Thymus (tissue), 11 donors: ENCODE data around the gene MCM8. TPM values are rescaled to one million over a fixed set of nuclear protein-coding genes. Genes with fewer than 3 reads are reported as not detected.
A peak's percentile ranks its signal among the peaks of the same experiment; 100 is the strongest.

Source experiments
- DNase-seq, 9 donors: peaks; one replicate each; pipeline ENCODE4 v3.0.0-alpha.2; 2013; ENCODE audit warnings: low spot score in 9 of 9, low read depth in 6 of 9, missing footprints in 1 of 9
- H3K27ac ChIP-seq, 2 donors: one replicate each; pipeline ENCODE4 v1.5.1; 2013; ENCODE audit warnings: control low read depth in 1 of 2, low read depth in 1 of 2, low read length in 1 of 2, mild to moderate bottlenecking in 1 of 2, moderate library complexity in 1 of 2
- H3K27me3 ChIP-seq, 2 donors: one replicate each; pipeline ENCODE4 v1.5.1; 2013; ENCODE audit warnings: low read length in 1 of 2; ENCODE audit not compliant: control insufficient read depth in 2 of 2, insufficient read depth in 1 of 2
- H3K36me3 ChIP-seq, 2 donors: one replicate each; pipeline ENCODE4 v1.5.1; 2013; ENCODE audit warnings: low read length in 1 of 2, mild to moderate bottlenecking in 1 of 2, moderate library complexity in 1 of 2; ENCODE audit not compliant: control insufficient read depth in 2 of 2, insufficient read depth in 2 of 2
- H3K4me1 ChIP-seq, 2 donors: one replicate each; pipeline ENCODE4 v1.5.1; 2013; ENCODE audit warnings: low read length in 2 of 2; ENCODE audit not compliant: control insufficient read depth in 2 of 2, insufficient read depth in 2 of 2
- H3K4me3 ChIP-seq, 2 donors: one replicate each; pipeline ENCODE4 v1.5.1; 2013; ENCODE audit warnings: low read length in 2 of 2, control low read depth in 1 of 2, mild to moderate bottlenecking in 1 of 2
- H3K9me3 ChIP-seq, 2 donors: one replicate each; pipeline ENCODE4 v1.5.1; 2013; ENCODE audit warnings: low read length in 1 of 2, mild to moderate bottlenecking in 1 of 2; ENCODE audit not compliant: control insufficient read depth in 2 of 2, insufficient read depth in 1 of 2
- WGBS: extraction: QIAGEN DNeasy Blood & Tissue Kit; methylation state at CpG from one replicate; pipeline ENCODE4 v1.1.7; 2013; 5-methylcytosine and 5-hydroxymethylcytosine counted together
- polyA plus RNA-seq: library from polyadenylated mRNA; stranded (reverse); fragments of 200-250 nt; gene quantifications from one replicate; pipeline ENCODE4 v1.2.3, GENCODE V29; 2013
- total RNA-seq: library from RNA; stranded (reverse); fragments of 120-200 nt; gene quantifications from one replicate; pipeline ENCODE4 v1.2.4, GENCODE V29; 2013
- donor health status: healthy.

The MCM8 gene
- total and polyA plus RNA-seq, 2 donors, result 4.9 to 15.4 TPM

GRCh38 chr20:5936238-5936637 is 14.2 kb upstream of the MCM8 start:
- Histone ChIP-seq H3K27ac (no peak overlapping the region), H3K9me3 (no peaks in the 10 kb centered on the region), H3K27me3 (no peaks in the 10 kb centered on the region), H3K4me3 (no peak overlapping the region), H3K4me1 (no peaks in the 10 kb centered on the region), H3K36me3 (peaks cover 20 to 26% of the 10 kb centered on the region in 2 donors)
- no peak for DNase-seq
- WGBS, result 94% methylated on average over 3 of the region's 3 CpGs

DNA sequence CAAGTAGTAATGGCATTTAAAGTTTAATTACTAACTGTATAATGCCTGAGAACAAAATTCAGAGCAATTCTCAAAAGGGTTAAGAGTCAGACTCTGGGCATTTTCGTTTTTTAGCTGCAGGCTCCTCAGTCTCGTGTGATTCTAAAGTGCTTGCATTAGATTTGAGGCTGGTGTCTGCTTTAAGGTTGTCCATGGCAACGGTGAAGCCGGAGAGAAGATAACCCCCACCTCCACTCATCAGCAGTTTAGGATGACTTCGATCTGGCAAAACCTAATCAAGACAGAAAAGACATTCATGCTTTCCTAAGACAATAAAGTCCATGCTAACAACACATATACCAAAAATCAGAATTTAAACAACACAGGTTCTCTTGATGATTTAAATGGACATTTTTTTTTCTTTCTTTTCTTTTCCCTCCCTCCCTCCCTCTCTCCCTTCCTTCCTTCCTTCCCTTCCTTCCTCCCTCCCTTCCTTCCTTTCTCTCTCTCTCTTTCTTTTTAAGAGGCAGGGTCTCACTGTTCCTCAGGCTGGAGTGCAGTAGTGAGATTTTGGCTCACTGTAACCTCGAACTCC is 11.9 kb upstream of the MCM8 start:
- no peak overlapping the region for H3K4me3 ChIP-seq
- H3K36me3 ChIP-seq, result peaks cover 38 to 49% of the 10 kb centered on the region in 2 donors
- 95% methylated on average over 6 of the region's 6 CpGs for WGBS
- no peaks in the 10 kb centered on the region for H3K27me3 ChIP-seq
- DNase-seq, result no peak
- no peaks in the 10 kb centered on the region for H3K9me3 ChIP-seq
- no peaks in the 10 kb centered on the region for H3K4me1 ChIP-seq
- no peak overlapping the region for H3K27ac ChIP-seq

DNA sequence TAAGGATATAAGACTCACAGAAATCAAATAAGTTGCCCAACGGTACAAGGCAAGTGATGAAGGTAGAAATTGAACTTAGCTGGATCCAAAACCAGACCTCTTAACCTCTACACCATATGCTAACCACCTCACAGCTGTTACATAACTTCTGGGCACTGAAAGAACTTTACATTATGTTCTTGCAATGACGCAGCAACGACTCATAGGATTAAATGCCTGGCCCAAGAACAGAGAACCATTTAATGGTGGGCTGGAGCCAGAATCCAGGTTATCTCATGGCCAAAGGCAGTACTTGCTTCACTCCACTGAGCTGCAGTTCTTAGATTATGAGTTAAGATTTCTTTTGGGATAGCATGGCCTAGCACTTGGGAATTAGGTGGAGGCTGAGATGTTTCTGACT is 4.5 kb upstream of the MCM8 start:
- WGBS, result 97% methylated on average over 3 of the region's 3 CpGs
- no peak overlapping the region for H3K27ac ChIP-seq
- no peaks in the 10 kb centered on the region for H3K9me3 ChIP-seq
- peaks cover 28 to 49% of the 10 kb centered on the region in 2 donors for H3K36me3 ChIP-seq
- no peak for DNase-seq
- peaks cover 8 to 9% of the 10 kb centered on the region in 2 donors for H3K4me1 ChIP-seq
- H3K4me3 ChIP-seq, result no peak overlapping the region
- H3K27me3 ChIP-seq, result no peaks in the 10 kb centered on the region

DNA sequence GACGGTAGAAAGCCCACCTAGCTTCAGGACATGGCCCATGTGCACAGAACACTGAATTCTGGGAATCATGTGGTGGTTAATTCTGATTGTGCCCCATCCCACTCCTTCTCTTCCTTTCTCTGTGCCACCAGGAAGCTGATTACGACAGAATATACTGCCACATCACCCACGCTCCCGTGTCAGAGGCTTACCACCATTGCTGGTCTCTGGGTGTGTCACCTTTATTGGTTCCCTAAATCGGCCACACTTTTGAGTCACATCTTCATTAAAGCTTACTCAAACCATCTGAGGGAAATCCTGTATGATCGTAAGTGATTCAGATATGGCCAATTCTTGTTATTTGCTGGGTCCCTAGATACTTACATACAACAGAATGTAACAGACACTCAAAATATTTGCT is 3.2 kb upstream of the MCM8 start:
- H3K9me3 ChIP-seq, result no peaks in the 10 kb centered on the region
- H3K4me1 ChIP-seq, result peaks cover 8 to 9% of the 10 kb centered on the region in 2 donors
- WGBS, result 98% methylated on average over 6 of the region's 6 CpGs
- no peak for DNase-seq
- no peak overlapping the region for H3K27ac ChIP-seq
- H3K4me3 ChIP-seq, result no peak overlapping the region
- H3K36me3 ChIP-seq, result peaks cover 17 to 36% of the 10 kb centered on the region in 2 donors
- H3K27me3 ChIP-seq, result no peaks in the 10 kb centered on the region

- Histone ChIP-seq H3K36me3 (peaks cover 12 to 27% of the 10 kb centered on the region in 2 donors), H3K27me3 (no peaks in the 10 kb centered on the region), H3K4me1 (peaks cover 8 to 9% of the 10 kb centered on the region in 2 donors), H3K27ac (peak overlapping the region in 1 of 2 donors; percentile 76), H3K9me3 (no peaks in the 10 kb centered on the region), H3K4me3 (peak overlapping the region; percentile 82 to 84)
- WGBS, result under 1% methylated on average over 11 of the region's 11 CpGs
- DNase-seq, result no peak
Observed at GRCh38 chr20:5949943-5950270, 545 bp upstream of the MCM8 start.

- WGBS, result 99% methylated on average over 6 of the region's 6 CpGs
- H3K36me3 ChIP-seq, result peaks cover 5 to 28% of the 10 kb centered on the region in 2 donors
Observed at GRCh38 chr20:5967469-5967868, 17.0 kb downstream of the MCM8 start.

GRCh38 chr20:5968462-5968861 is 18.0 kb downstream of the MCM8 start:
- no peaks in the 10 kb centered on the region for H3K27me3 ChIP-seq
- no peak overlapping the region for H3K27ac ChIP-seq
- no peak overlapping the region for H3K4me3 ChIP-seq
- H3K9me3 ChIP-seq, result no peaks in the 10 kb centered on the region
- 97% methylated on average over 3 of the region's 3 CpGs for WGBS
- H3K36me3 ChIP-seq, result peaks cover 5 to 29% of the 10 kb centered on the region in 2 donors
- no peaks in the 10 kb centered on the region for H3K4me1 ChIP-seq
- DNase-seq, result no peak

More at GRCh38 chr20:5967469-5967868, 17.0 kb downstream of the MCM8 start:
- no peak for DNase-seq
- Histone ChIP-seq H3K9me3 (no peaks in the 10 kb centered on the region), H3K27ac (no peak overlapping the region), H3K4me1 (no peaks in the 10 kb centered on the region), H3K4me3 (no peak overlapping the region), H3K27me3 (no peaks in the 10 kb centered on the region)

DNA sequence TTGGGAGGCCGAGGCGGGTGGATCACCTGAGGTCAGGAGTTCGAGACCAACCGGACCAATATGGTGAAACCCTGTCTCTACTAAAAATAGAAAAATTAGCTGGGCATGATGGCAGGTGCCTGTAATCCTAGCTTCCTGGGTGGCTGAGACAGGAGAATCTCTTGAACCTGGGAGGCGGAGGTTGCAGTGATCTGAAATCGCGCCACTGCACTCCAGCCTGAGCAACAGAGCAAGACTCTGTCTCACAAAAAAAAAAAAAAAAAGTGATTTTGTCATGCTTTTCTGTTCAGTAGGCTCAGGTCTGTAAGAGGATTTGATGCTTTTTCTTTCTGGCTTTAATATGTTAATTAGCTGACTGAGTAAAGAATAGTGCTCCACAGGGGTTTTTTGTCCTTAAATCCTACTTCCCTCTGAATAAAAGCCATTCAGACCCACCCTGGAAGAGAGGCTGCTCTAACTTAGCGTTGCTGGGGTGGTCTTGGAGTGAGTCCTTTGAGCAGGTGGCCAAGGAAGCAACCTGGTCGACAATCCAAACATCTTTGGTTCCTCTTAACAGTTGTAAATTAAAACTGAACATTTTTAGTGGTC is 19.0 kb downstream of the MCM8 start:
- no peak for DNase-seq
- Histone ChIP-seq H3K27ac (no peak overlapping the region), H3K27me3 (no peaks in the 10 kb centered on the region), H3K9me3 (no peaks in the 10 kb centered on the region), H3K4me1 (no peaks in the 10 kb centered on the region), H3K4me3 (no peak overlapping the region), H3K36me3 (peaks cover 12 to 32% of the 10 kb centered on the region in 2 donors)
- 96% methylated on average over 9 of the region's 9 CpGs for WGBS

DNA sequence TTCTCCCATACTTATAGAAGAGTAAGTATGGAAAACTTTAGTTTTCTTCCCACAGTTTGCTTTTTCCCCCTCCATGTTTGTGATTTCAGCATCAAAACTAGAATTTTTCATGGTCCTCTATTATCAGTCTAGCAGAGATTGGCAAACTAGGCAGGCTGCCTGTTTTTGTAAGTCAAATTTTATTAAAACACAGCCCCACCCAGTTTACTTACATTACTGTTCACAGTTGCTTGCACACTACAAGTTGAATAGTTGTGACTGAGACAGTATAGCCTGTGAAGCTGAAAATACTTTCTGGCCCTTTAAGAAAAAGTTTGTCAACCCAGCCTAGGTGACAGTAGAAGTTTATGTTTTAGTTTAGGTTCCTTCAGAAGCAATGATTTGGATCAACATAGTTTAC is 19.5 kb downstream of the MCM8 start:
- Histone ChIP-seq H3K4me3 (no peak overlapping the region), H3K9me3 (no peaks in the 10 kb centered on the region), H3K27ac (no peak overlapping the region), H3K4me1 (no peaks in the 10 kb centered on the region), H3K27me3 (no peaks in the 10 kb centered on the region), H3K36me3 (peaks cover 14 to 35% of the 10 kb centered on the region in 2 donors)
- DNase-seq, result no peak
